COLO668 (cell line): Measurements from ENCODE around the gene CASK.
"Not testable (repeated sequence)": the region's sequence is repeated elsewhere in the genome, so short reads cannot be mapped to it uniquely, and the experiment has no call there.

Experiments
- DNase-seq: peaks from one replicate; lab custom pipeline; 2025; ENCODE audit not compliant: unreplicated experiment; lab: John Stamatoyannopoulos, UW

The CASK gene

GRCh38 chrX:41655631-41656030 lies 267.7 kb downstream of the CASK start:
- DNase-seq, result no peak

GRCh38 chrX:41655101-41655500 lies 268.3 kb downstream of the CASK start:
- no peak for DNase-seq

- no peak for DNase-seq
These were observed 270.2 kb downstream of the CASK start for GRCh38 chrX:41653125-41653524.

DNA sequence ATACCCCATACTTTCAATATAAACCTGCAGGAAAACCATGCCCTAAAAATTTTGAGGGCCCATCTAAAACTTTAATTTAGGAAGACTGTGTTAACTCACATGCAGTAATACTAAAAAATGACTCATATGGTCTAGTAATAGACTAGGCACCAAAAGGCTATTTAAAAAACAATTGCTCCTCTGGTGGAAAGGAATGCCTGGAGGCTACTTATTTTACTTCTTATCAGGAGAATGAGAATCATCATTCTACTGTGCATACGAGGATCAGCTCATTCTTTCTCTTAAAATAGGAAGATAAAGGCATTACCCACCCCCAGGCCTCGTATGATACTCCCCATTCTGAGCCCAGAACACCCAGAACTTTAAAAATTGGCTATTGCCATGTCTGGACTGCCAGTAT lies 277.2 kb downstream of the CASK start:
- not testable (repeated sequence) for DNase-seq

GRCh38 chrX:41634284-41634683 lies 289.1 kb downstream of the CASK start:
- no peak for DNase-seq

DNA sequence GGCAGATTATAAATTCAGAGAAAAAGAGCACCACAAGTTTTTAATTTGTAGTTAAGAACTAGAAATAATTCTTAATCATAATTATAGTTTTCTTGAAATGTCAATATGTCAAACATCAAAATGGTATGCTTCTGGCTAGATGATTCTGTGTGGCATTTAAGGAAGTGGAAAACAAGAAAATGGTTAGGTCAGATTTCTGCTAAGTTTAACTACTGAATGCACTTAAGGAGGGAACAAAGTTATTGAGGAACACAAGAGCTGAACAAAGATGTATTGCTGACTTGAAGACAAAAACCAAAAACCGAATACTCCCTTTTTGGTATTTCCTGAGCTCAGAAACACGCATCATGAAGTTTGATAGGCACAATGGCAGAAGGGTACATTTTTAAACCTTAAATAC lies 293.3 kb downstream of the CASK start:
- DNase-seq, result no peak

DNA sequence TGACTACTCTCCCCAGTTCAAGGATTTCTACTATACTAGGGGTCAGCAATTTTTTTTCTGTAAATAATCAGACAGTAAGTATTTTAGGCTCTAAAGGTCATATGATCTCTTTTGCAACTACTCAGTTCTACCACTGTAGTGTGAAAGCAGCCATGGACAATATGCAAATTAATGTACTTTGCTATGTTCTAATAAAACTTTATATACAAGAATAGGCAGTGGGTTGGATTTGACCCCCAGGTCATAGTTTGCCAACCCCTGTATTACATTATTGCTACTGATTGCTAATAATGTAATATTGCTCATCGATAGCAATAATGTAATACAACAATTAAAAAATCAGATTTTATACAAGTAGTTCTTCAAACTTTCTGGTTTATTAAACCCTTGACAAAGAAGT lies 293.8 kb downstream of the CASK start:
- no peak for DNase-seq

GRCh38 chrX:41621222-41621723 lies 302.1 kb downstream of the CASK start:
- no peak for DNase-seq

DNA sequence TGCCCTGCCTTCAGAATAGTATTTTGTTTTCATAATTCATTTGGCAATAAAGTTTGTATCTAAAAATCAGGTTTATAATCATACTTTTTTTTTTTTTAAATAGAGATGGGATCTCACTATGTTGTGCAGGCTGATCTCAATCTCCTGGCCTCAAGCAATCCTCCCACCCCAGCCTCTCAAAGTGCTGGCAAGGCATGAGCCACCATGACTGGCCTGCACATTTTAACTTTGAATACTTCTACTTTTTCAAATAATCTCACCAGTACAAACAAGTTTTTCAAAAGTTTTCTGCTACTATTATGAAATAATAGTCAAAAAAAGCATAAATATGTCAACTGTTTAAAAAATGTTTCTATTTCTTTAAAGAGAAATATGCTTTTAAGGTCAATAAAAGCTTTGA lies 304.1 kb downstream of the CASK start:
- no peak for DNase-seq

GRCh38 chrX:41616935-41617334 lies 306.4 kb downstream of the CASK start:
- DNase-seq, result no peak

- DNase-seq, result no peak
These were observed 307.1 kb downstream of the CASK start for GRCh38 chrX:41616255-41616654.

DNA sequence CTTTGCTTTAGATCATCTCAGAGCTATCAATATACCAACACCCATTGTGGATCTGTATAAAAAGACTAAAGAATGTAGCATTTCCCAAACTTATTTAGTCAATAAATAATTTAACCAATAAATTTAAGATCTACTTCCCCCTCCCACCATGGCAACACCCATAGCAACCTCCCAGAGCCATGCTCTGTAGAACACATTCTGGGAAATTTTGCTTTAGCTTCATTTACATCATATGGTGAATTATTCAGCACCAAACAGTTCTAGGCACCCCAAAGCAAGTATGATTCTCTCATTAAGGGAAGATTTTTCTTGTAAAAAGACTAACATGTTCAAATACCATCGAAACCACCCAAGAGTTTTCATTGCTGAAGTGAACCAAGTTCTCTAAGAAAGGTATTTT lies 315.1 kb downstream of the CASK start:
- no peak for DNase-seq

GRCh38 chrX:41607264-41607832 lies 316.0 kb downstream of the CASK start:
- DNase-seq, result no peak

- not testable (repeated sequence) for DNase-seq
These were observed 317.3 kb downstream of the CASK start for GRCh38 chrX:41606057-41606456.

DNA sequence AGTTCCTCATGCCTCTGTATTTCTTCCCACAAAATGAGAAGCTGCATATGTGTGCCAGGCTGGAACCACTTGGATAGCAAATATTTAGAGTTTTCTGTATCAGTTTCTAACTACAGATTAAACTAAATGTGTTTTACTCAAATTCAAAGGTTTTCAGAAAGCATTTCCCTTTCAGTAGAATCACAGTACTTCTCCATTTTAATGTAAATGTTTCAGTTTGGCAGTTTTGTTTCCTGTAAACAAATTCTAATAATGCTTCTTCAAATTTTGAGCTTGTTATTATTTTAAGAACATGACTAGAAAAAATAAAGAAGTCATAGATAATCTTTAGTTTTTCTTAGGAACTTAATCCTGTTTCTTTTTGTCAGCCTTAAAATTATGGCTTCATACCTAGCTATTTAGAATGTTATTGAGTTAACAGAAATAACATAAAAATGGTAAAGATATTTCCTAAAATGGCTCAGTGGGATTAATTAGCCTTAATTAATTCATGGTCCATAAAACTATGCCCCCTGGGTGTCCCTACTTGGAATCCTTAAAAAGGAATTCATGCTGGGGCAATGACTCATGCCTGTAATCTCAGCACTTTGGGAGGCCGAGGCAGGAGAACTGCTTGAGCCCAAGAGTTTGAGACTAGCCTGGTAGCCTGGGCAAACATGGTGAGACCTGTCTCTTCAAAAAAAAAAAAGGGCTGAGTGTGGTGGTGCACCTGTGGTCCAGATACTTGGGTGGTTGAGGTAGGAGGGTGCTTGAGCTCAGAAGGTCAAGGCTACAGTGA lies 318.4 kb downstream of the CASK start:
- DNase-seq, result no peak

DNA sequence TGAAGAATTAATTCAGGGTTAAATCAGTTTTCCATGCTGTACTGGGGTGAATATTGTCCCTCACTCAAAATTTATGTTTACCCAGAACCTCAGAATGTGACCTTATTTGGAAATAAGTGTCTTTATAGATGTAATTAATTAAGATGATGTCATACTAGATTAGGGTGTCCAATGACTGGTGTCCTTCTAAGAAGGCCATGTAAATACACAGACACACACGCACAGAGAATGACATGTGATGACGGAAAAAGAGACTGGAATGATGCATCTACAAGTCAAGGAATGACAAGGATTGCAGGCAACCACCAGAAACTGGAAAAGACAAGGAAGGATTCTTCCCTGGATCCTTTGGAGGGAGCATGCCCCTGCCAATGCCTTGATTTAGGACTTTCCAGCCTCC lies 319.2 kb downstream of the CASK start:
- DNase-seq, result no peak

- no peak for DNase-seq
These were observed 319.8 kb downstream of the CASK start for GRCh38 chrX:41603596-41603995.

GRCh38 chrX:41602816-41603345 lies 320.5 kb downstream of the CASK start:
- no peak for DNase-seq

- no peak for DNase-seq
These were observed 323.1 kb downstream of the CASK start for GRCh38 chrX:41600291-41600690.

DNA sequence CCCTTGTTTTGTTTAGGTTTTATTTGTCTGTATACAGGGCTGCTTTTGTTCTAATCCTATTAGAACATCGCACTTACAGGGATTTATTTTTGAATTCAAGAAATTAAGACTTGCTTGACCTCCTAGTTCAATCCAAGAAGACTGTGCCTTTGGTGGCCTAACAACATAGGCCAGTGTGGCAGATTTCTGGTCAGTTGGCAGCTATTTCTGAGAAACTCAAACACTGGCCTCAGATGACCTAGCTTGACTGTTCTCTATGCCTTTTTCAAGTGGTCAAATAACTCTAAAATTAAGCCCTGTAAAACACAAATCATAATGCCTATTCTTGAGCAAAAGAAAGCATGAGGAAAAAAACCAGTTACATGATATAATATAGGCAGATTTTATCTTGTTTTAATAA lies 323.8 kb downstream of the CASK start:
- no peak for DNase-seq

- DNase-seq, result no peak
These were observed 326.8 kb downstream of the CASK start for GRCh38 chrX:41596596-41596995.

DNA sequence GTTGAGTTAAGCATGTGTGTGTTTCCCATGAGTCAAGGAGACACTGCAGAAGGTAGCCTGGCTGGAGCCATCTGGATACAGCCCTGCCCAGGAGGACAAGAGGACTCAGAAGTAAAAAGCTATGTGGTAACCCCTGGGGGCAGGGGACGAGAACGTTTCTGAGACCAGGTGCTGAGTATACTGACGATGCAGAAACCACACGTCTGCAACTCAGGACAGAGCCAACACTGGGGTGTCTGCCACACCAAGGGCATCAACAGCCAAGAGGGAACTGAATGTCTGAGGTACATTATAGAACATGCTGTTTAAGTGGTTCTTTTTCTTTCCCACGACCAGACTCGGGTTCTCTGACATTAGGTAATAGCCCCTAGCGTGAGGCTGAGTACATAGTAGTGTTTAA lies 328.7 kb downstream of the CASK start:
- no peak for DNase-seq
